ENCODE measurements around the gene SEMA6B. TPM values are rescaled to one million over a fixed set of nuclear protein-coding genes. Genes with fewer than 3 reads are reported as not detected.

SEMA6B gene
- total and polyA plus RNA-seq, 2 donors (not counting 1 experiment from before 2014, with no cell fraction given): 0.42 TPM; not detected in 1

GRCh38 chr19:4592445-4592844, 33.0 kb upstream of the SEMA6B start:
- Histone ChIP-seq H3K79me2 (ENCODE audit: control insufficient read depth, insufficient read depth, low read length) (no peaks in the 10 kb centered on the region), H3K9me3 (ENCODE audit: control extremely low read depth in 1 of 3, control insufficient read depth in 2 of 3, insufficient read depth in 1 of 3, low read length in 2 of 3) (peaks cover 0 to 18% (median 0%) of the 10 kb centered on the region in 3 donors), H3K9ac (ENCODE audit: low read length) (no peak overlapping the region), H2AFZ (ENCODE audit: insufficient read depth, low read depth, low read length, poor library complexity, severe bottlenecking) (no peak overlapping the region), H3K36me3 (replicated peaks in 1 of 2; ENCODE audit: control extremely low read depth in 1 of 2, control insufficient read depth in 1 of 2, extremely low read depth in 1 of 2, insufficient read depth in 2 of 2, low read length in 1 of 2) (no peaks in the 10 kb centered on the region), H3K27ac (ENCODE audit: low read length in 2 of 2) (no peak overlapping the region), H3K4me3 (ENCODE audit: control extremely low read depth in 1 of 5, extremely low read depth in 1 of 5, insufficient read depth in 1 of 5, low read depth in 2 of 5, low read length in 4 of 5) (no peak overlapping the region), H3K4me1 (ENCODE audit: control insufficient read depth in 2 of 2, insufficient read depth in 2 of 2, low read length in 2 of 2) (peaks cover 4% of the 10 kb centered on the region in 2 donors), H3K4me2 (replicated peaks; ENCODE audit: low read depth, low read length, poor library complexity, severe bottlenecking) (no peak overlapping the region), H3K27me3 (replicated peaks in 1 of 4; ENCODE audit: control extremely low read depth in 1 of 4, control insufficient read depth in 3 of 4, insufficient read depth in 4 of 4, low read length in 3 of 4) (peaks cover 0 to 34% (median 12%) of the 10 kb centered on the region in 4 experiments), H4K20me1 (ENCODE audit: control insufficient read depth, insufficient read depth, low read length, poor library complexity, severe bottlenecking) (no peaks in the 10 kb centered on the region)
- Mint-ChIP-seq H3K4me3 (no peak overlapping the region), H3K9me3 (ENCODE audit: insufficient read depth) (no peaks in the 10 kb centered on the region), H3K27me3 (peaks cover 47% of the 10 kb centered on the region), H3K4me1 (peaks cover 4% of the 10 kb centered on the region), H3K27ac (no peak overlapping the region)
- 87% methylated on average over 3 of the region's 5 CpGs for WGBS (ENCODE audit: insufficient coverage)
- DNase-seq (no peak), ATAC-seq (ENCODE audit: low read depth) (no peak)
- intact Hi-C loops (cut with micrococcal nuclease): no loop called here
- TF ChIP-seq CTCF (IDR thresholded peaks at IDR 0.05) (no peak), EZH2 (IDR thresholded peaks at IDR 0.05; ENCODE audit: borderline replicate concordance, insufficient read depth, low read depth, low read length, poor library complexity, severe bottlenecking) (no peak)
- POLR2A ChIA-PET: no interaction called here
- CTCF ChIA-PET: interaction anchor here (0.6 to 1.8 kb wide), 4 partner anchors 16 to 806 kb away, joined by 3 to 9 read pairs (median 6); no protein-coding TSS in a partner anchor

- H3K27me3 Mint-ChIP-seq: peaks cover 45% of the 10 kb centered on the region
- H3K4me3 Mint-ChIP-seq: no peak overlapping the region
- Histone ChIP-seq H3K9ac (ENCODE audit: low read length) (no peak overlapping the region), H3K36me3 (replicated peaks in 1 of 2; ENCODE audit: control extremely low read depth in 1 of 2, control insufficient read depth in 1 of 2, extremely low read depth in 1 of 2, insufficient read depth in 2 of 2, low read length in 1 of 2) (no peaks in the 10 kb centered on the region), H3K4me2 (replicated peaks; ENCODE audit: low read depth, low read length, poor library complexity, severe bottlenecking) (no peak overlapping the region), H3K79me2 (ENCODE audit: control insufficient read depth, insufficient read depth, low read length) (no peaks in the 10 kb centered on the region), H2AFZ (ENCODE audit: insufficient read depth, low read depth, low read length, poor library complexity, severe bottlenecking) (no peak overlapping the region), H3K27ac (ENCODE audit: low read length in 2 of 2) (no peak overlapping the region), H4K20me1 (ENCODE audit: control insufficient read depth, insufficient read depth, low read length, poor library complexity, severe bottlenecking) (no peaks in the 10 kb centered on the region), H3K9me3 (ENCODE audit: control extremely low read depth in 1 of 3, control insufficient read depth in 2 of 3, insufficient read depth in 1 of 3, low read length in 2 of 3) (peaks cover 0 to 9% (median 0%) of the 10 kb centered on the region in 3 donors), H3K27me3 (replicated peaks in 1 of 4; ENCODE audit: control extremely low read depth in 1 of 4, control insufficient read depth in 3 of 4, insufficient read depth in 4 of 4, low read length in 3 of 4) (peaks cover 0 to 31% (median 10%) of the 10 kb centered on the region in 4 experiments), H3K4me3 (ENCODE audit: control extremely low read depth in 1 of 5, extremely low read depth in 1 of 5, insufficient read depth in 1 of 5, low read depth in 2 of 5, low read length in 4 of 5) (no peak overlapping the region), H3K4me1 (ENCODE audit: control insufficient read depth in 2 of 2, insufficient read depth in 2 of 2, low read length in 2 of 2) (no peaks in the 10 kb centered on the region)
- no peaks in the 10 kb centered on the region for H3K4me1 Mint-ChIP-seq
- no peak overlapping the region for H3K27ac Mint-ChIP-seq
- ChIA-PET CTCF (no interaction called here), POLR2A (no interaction called here)
- DNase-seq: no peak
- TF ChIP-seq EZH2 (IDR thresholded peaks at IDR 0.05; ENCODE audit: borderline replicate concordance, insufficient read depth, low read depth, low read length, poor library complexity, severe bottlenecking) (no peak), CTCF (IDR thresholded peaks at IDR 0.05) (no peak)
- H3K9me3 Mint-ChIP-seq (ENCODE audit: insufficient read depth): no peaks in the 10 kb centered on the region
- ATAC-seq (ENCODE audit: low read depth): no peak
- WGBS (ENCODE audit: insufficient coverage): 20% methylated on average over 1 of the region's 6 CpGs
- intact Hi-C loops (cut with micrococcal nuclease): no loop called here
Observed at GRCh38 chr19:4591320-4591719, 31.8 kb upstream of the SEMA6B start.

All from B cell (primary cell).